ENCODE measurements around the gene CEP120.

Gene CEP120

DNA sequence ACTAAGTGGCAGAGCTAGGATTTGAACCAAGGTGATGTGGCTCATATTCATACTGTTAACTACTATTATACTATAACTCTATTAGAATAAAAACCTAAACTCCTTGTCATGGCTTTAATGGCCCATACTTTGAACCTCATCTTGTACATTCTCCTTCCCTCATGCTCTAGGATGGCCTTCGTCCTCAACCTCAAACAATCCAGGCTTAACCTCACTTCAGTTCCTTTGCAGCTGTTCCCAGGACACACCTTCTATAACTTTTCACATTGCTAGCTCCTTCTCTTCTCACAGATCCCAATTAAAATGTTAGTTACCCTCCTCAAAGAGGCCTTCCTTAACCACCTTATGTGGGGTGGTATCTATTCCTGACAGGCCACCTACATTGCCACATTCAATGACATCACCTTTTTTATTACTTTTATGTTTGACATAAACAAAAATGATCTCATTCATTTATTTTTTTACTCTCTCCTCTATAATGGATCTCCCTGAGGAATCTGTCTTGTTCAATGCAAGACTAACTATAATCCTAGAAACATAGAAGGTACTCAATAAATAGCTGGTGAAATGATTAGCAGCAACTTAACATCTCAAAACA lies 53.7 kb downstream of the CEP120 start:
- TF ChIP-seq SUZ12 (IDR thresholded peaks at IDR 0.05) (no peak), FOXK2 (IDR thresholded peaks at IDR 0.05) (no peak), ZNF384 (IDR thresholded peaks at IDR 0.05) (no peak), FOXM1 (IDR thresholded peaks at IDR 0.05; ENCODE audit: borderline replicate concordance) (no peak), FOXA1 (IDR thresholded peaks at IDR 0.05) (no peak), SP1 (IDR thresholded peaks at IDR 0.05) (no peak), ELF4 (IDR thresholded peaks at IDR 0.05) (no peak)
- POLR2A ChIA-PET, result no interaction called here
- no peak for DNase-seq (ENCODE audit: extremely low spot score)
- CTCF ChIA-PET, result interaction anchor here (1.1 kb wide), 1 partner anchor 665 kb away, joined by 3 read pairs; no protein-coding TSS in a partner anchor

DNA sequence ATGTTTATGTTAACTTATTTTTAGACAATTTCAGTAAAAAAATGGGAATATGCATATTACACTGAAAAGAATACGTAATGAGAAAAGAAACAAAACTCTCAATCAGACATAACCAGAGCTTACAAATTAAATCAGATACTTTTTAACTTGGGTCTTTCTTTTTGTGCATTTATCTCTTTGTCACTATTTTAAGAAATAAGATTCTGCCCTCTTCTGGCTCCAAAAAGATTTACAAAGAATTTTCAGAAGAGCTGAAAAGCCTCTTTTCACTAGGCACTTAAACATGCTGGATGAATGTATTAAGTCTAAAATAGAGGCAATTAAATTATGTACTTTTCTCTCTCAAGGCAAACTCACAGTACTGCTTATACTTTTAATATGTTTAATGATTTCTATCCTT lies 55.5 kb downstream of the CEP120 start:
- TF ChIP-seq CTBP1 (IDR thresholded peaks at IDR 0.05; ENCODE audit: borderline replicate concordance) (no peak), NFRKB (IDR thresholded peaks at IDR 0.05) (no peak), TARDBP (IDR thresholded peaks at IDR 0.05) (no peak), FOXA1 (IDR thresholded peaks at IDR 0.05) (no peak), FOXK2 (IDR thresholded peaks at IDR 0.05) (no peak), FOXM1 (IDR thresholded peaks at IDR 0.05; ENCODE audit: borderline replicate concordance) (no peak), ZNF384 (IDR thresholded peaks at IDR 0.05) (no peak), HDGF (IDR thresholded peaks at IDR 0.05; ENCODE audit: borderline replicate concordance) (no peak)
- TF ChIP-seq, protein P1, sequence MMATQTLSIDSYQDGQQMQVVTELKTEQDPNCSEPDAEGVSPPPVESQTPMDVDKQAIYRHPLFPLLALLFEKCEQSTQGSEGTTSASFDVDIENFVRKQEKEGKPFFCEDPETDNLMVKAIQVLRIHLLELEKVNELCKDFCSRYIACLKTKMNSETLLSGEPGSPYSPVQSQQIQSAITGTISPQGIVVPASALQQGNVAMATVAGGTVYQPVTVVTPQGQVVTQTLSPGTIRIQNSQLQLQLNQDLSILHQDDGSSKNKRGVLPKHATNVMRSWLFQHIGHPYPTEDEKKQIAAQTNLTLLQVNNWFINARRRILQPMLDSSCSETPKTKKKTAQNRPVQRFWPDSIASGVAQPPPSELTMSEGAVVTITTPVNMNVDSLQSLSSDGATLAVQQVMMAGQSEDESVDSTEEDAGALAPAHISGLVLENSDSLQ (IDR thresholded peaks at IDR 0.05), result no peak
- no peak for DNase-seq (ENCODE audit: extremely low spot score)
- ChIA-PET CTCF (interaction anchor here (0.5 to 1.2 kb wide), 2 partner anchors 520 to 816 kb away, joined by 4 to 5 read pairs; no protein-coding TSS in a partner anchor), POLR2A (no interaction called here)

DNA sequence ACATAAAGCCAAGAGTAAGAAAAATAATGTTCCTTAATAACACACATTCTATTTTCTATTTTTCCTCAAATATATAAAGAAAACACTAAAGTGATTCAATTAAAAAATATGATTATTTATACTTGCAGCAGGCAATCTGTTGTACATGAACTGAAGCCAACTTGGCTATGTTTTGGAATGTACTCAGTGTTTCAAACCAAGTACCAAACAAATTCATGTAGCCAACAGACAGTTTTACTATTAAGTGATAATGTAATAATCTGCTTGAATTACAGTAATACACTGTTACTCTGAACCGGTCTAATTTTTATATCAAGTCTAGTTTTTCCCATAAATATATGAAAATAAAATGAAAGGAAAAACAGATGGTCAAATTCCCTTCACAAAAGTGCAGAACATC lies 58.0 kb downstream of the CEP120 start:
- ChIA-PET CTCF (no interaction called here), POLR2A (no interaction called here)
- no peak for DNase-seq (ENCODE audit: extremely low spot score)
- TF ChIP-seq HDGF (IDR thresholded peaks at IDR 0.05; ENCODE audit: borderline replicate concordance), result no peak
- no peak for TF ChIP-seq ELF4 (IDR thresholded peaks at IDR 0.05)
- TF ChIP-seq, protein P1 (IDR thresholded peaks at IDR 0.05), result no peak
- TF ChIP-seq ARNT (IDR thresholded peaks at IDR 0.05), result no peak
- TF ChIP-seq L3MBTL2 (conservative IDR thresholded peaks at IDR 0.05), result no peak
- no peak for TF ChIP-seq FOXK2 (IDR thresholded peaks at IDR 0.05)
- no peak for TF ChIP-seq FOXA1 (IDR thresholded peaks at IDR 0.05)
- no peak for TF ChIP-seq FOXM1 (IDR thresholded peaks at IDR 0.05; ENCODE audit: borderline replicate concordance)
- no peak for TF ChIP-seq CTBP1 (IDR thresholded peaks at IDR 0.05; ENCODE audit: borderline replicate concordance)
- no peak for TF ChIP-seq TARDBP (IDR thresholded peaks at IDR 0.05)
- no peak for TF ChIP-seq NFRKB (IDR thresholded peaks at IDR 0.05)
- no peak for TF ChIP-seq SP1 (IDR thresholded peaks at IDR 0.05)
- no peak for TF ChIP-seq SUZ12 (IDR thresholded peaks at IDR 0.05)

DNA sequence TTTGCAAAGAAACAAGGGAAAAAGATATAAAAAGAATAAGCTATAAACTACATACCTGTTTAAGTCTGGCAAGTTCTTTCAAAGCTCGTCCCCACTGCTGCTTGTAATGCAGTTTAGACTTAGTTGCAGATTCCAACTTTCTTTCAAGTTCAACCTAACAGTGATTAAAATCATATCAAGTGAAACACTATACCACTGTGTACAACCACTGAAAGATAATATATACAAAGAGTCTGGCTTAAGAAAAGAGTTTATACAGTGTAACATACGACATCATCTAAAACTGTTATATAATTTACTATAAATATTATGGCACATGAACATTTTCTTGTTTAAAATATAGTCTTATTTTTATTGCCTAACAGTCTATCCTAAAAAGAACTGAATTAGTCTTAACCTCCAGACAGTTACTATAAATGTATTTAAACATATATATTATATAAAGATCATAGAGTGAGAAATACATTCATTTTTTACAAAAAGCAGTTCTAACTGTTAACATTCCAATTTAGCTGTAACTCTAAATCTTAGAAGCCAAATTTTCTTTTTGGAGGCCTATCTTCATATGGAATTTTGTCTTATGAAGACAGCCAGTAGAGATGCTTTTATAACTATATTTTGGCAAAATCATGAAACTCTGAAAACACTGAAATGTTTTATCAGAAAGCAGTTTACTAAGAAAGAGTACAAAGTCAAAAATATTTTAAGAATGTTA lies 58.6 kb downstream of the CEP120 start:
- ChIA-PET POLR2A (no interaction called here), CTCF (no interaction called here)
- DNase-seq (ENCODE audit: extremely low spot score), result no peak
- TF ChIP-seq L3MBTL2 (conservative IDR thresholded peaks at IDR 0.05) (no peak), CTBP1 (IDR thresholded peaks at IDR 0.05; ENCODE audit: borderline replicate concordance) (no peak), ZNF384 (IDR thresholded peaks at IDR 0.05) (no peak), FOXM1 (IDR thresholded peaks at IDR 0.05; ENCODE audit: borderline replicate concordance) (no peak), LEF1 (IDR thresholded peaks at IDR 0.05; ENCODE audit: borderline replicate concordance) (no peak)

DNA sequence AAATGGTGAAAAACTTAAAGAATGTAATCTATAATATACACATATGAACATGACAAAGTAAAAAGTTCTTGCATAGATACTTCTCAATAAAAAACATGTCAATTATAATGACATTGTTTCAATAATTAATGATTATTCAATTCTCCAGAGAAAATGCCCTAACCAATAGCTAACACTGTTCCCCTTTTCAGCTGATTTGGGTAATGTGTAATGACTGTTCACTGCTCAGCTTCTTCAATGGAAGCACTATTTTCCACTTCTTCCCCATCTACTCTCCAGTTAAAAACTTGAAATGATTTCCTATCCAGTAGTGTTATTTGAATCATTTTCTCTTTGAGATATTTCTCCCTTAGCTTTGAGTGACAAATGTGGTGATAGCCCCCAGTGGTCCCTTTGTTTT lies 62.3 kb downstream of the CEP120 start:
- no peak for DNase-seq (ENCODE audit: extremely low spot score)
- ChIA-PET CTCF (no interaction called here), POLR2A (no interaction called here)
- no peak for TF ChIP-seq SUZ12 (IDR thresholded peaks at IDR 0.05)

DNA sequence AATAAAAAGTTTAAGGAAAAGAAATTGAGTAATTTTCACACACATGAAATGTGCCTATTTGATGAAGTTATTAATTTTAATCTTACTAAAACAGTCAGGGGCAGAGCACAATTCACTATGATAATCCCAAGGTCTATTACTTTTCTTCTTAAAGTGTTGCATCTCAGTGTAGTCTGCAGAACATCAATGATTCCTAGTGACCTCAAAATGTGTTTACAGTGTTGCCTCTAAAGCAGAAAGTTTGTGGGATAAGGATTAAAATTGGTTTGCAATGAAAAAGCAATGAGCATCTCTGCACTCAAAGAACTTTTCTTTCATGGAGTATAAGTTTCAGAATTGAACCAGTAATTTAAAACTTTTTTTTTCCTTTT lies 63.0 kb downstream of the CEP120 start:
- POLR2A ChIA-PET, result no interaction called here
- CTCF ChIA-PET, result no interaction called here
- TF ChIP-seq ARNT (IDR thresholded peaks at IDR 0.05), result no peak
- no peak for TF ChIP-seq L3MBTL2 (conservative IDR thresholded peaks at IDR 0.05)
- TF ChIP-seq CTBP1 (IDR thresholded peaks at IDR 0.05; ENCODE audit: borderline replicate concordance), result no peak
- TF ChIP-seq SUZ12 (IDR thresholded peaks at IDR 0.05), result no peak
- no peak for TF ChIP-seq LEF1 (IDR thresholded peaks at IDR 0.05; ENCODE audit: borderline replicate concordance)
- TF ChIP-seq, protein P1 (IDR thresholded peaks at IDR 0.05), result no peak
- TF ChIP-seq FOXA1 (IDR thresholded peaks at IDR 0.05), result no peak
- TF ChIP-seq SP1 (IDR thresholded peaks at IDR 0.05), result no peak
- no peak for TF ChIP-seq FOXM1 (IDR thresholded peaks at IDR 0.05; ENCODE audit: borderline replicate concordance)
- no peak for TF ChIP-seq NFRKB (IDR thresholded peaks at IDR 0.05)
- no peak for TF ChIP-seq TARDBP (IDR thresholded peaks at IDR 0.05)
- no peak for DNase-seq (ENCODE audit: extremely low spot score)

All from HEK293T (cell line).